Glutamatergic neuron (in vitro differentiated cells): ENCODE measurements around the gene ACTN1. TPM values are rescaled to one million over a fixed set of nuclear protein-coding genes. Genes with fewer than 3 reads are reported as not detected.

Experiments
- DNase-seq: peaks from one replicate; pipeline ENCODE4 v3.0.0; 2022
- H3K27ac Mint-ChIP-seq: one replicate; pipeline ENCODE4 v1.8.0; 2020; ENCODE audit warnings: mild to moderate bottlenecking, mixed read lengths, inconsistent platforms; ENCODE audit not compliant: unreplicated experiment
- H3K27me3 Mint-ChIP-seq: one replicate; pipeline ENCODE4 v1.8.0; 2020; ENCODE audit warnings: mild to moderate bottlenecking, moderate library complexity, mixed read lengths, inconsistent platforms; ENCODE audit not compliant: unreplicated experiment
- H3K36me3 Mint-ChIP-seq: one replicate; pipeline ENCODE4 v1.8.0; 2020; ENCODE audit warnings: mild to moderate bottlenecking, mixed read lengths, inconsistent platforms; ENCODE audit not compliant: unreplicated experiment
- H3K4me1 Mint-ChIP-seq: one replicate; pipeline ENCODE4 v1.8.0; 2020; ENCODE audit warnings: mild to moderate bottlenecking, low read depth, mixed read lengths, inconsistent platforms; ENCODE audit not compliant: unreplicated experiment
- H3K4me3 Mint-ChIP-seq: one replicate; pipeline ENCODE4 v1.8.0; 2020; ENCODE audit warnings: mild to moderate bottlenecking, mixed read lengths, inconsistent platforms; ENCODE audit not compliant: unreplicated experiment
- H3K9me3 Mint-ChIP-seq: one replicate; pipeline ENCODE4 v1.8.0; 2020; ENCODE audit warnings: mild to moderate bottlenecking, moderate library complexity, mixed read lengths, inconsistent platforms; ENCODE audit not compliant: unreplicated experiment
- CTCF ChIP-seq: fragments of 200-600 bp; sonication (generic); IDR thresholded peaks from one replicate; pipeline ENCODE4 v1.5.0; 2021; ENCODE audit not compliant: partially characterized antibody, unreplicated experiment
- total RNA-seq: library from RNA; stranded (reverse); fragmentation: NEBNext Ultra II Directional; extraction: Animal tissue kit (Norgen Biotek cat#: 25700); gene quantifications from one replicate; pipeline ENCODE4 v1.2.1, GENCODE V29; 2021; ENCODE audit not compliant: unreplicated experiment

The ACTN1 gene
- total RNA-seq, 1 donor from 2014 or later = 48.1 TPM

- Mint-ChIP-seq H3K27me3 (peaks cover 6% of the 10 kb centered on the region), H3K4me3 (no peak overlapping the region), H3K4me1 (peaks cover 8% of the 10 kb centered on the region), H3K9me3 (no peaks in the 10 kb centered on the region), H3K27ac (no peak overlapping the region), H3K36me3 (peaks cover 10% of the 10 kb centered on the region)
- DNase-seq = no peak
- no peak for TF ChIP-seq CTCF
Measured at GRCh38 chr14:68892961-68893360, 86.1 kb downstream of the ACTN1 start.

GRCh38 chr14:68891851-68892660 lies 87.0 kb downstream of the ACTN1 start:
- peaks cover 6% of the 10 kb centered on the region for H3K27me3 Mint-ChIP-seq
- H3K9me3 Mint-ChIP-seq = no peaks in the 10 kb centered on the region
- DNase-seq = no peak
- TF ChIP-seq CTCF = no peak
- no peak overlapping the region for H3K27ac Mint-ChIP-seq
- peaks cover 5% of the 10 kb centered on the region for H3K36me3 Mint-ChIP-seq
- H3K4me1 Mint-ChIP-seq = peaks cover 8% of the 10 kb centered on the region
- no peak overlapping the region for H3K4me3 Mint-ChIP-seq

GRCh38 chr14:68890173-68890931 lies 88.8 kb downstream of the ACTN1 start:
- Mint-ChIP-seq H3K36me3 (peaks cover 5% of the 10 kb centered on the region), H3K27ac (no peak overlapping the region), H3K4me3 (no peak overlapping the region), H3K9me3 (no peaks in the 10 kb centered on the region), H3K27me3 (peaks cover 6% of the 10 kb centered on the region), H3K4me1 (no peaks in the 10 kb centered on the region)
- no peak for TF ChIP-seq CTCF
- DNase-seq = no peak

GRCh38 chr14:68888883-68889282 lies 90.2 kb downstream of the ACTN1 start:
- H3K4me1 Mint-ChIP-seq = no peaks in the 10 kb centered on the region
- H3K9me3 Mint-ChIP-seq = no peaks in the 10 kb centered on the region
- H3K27ac Mint-ChIP-seq = no peak overlapping the region
- no peak overlapping the region for H3K4me3 Mint-ChIP-seq
- TF ChIP-seq CTCF = no peak
- H3K36me3 Mint-ChIP-seq = no peaks in the 10 kb centered on the region
- H3K27me3 Mint-ChIP-seq = peaks cover 5% of the 10 kb centered on the region
- no peak for DNase-seq
